Measurements from ENCODE around the gene IL20RA.

DNA sequence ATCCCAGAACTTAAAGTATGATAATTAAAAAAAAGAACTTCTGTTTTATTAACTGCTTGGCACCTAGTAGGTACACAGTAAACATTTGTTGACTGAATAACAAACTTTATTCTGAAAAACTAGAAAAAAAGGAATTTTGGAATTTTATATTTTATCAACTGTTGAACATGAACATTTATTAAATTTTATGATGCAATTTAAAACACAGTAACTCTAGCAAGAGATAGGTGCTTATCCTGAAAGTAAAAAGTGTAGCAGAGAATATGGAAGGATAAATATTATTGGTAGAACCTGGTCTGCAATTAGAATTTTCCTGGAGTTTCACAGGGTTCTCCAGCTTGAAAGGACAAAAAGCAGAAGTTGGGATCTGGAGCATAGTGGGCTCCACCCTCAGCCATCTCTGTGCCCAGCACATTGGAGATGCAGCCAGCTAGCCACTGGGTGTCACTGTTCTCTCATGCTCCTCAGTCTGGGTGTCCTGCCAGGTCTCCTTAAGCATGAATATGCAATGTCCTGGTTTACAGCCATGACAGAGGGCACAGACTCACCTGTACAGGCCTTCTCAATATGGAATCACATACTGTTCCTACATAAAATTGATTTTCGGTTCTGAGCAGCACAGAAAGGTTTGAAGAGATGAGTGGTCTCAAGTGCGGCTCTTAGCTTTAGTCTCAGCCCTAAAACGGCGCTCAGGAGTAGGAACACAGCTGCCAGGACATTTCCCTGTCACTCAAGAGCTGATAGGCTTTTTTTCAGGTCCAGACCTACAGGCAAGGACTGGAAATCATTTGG lies 31.7 kb upstream of the IL20RA start:
- TF ChIP-seq, protein P1, sequence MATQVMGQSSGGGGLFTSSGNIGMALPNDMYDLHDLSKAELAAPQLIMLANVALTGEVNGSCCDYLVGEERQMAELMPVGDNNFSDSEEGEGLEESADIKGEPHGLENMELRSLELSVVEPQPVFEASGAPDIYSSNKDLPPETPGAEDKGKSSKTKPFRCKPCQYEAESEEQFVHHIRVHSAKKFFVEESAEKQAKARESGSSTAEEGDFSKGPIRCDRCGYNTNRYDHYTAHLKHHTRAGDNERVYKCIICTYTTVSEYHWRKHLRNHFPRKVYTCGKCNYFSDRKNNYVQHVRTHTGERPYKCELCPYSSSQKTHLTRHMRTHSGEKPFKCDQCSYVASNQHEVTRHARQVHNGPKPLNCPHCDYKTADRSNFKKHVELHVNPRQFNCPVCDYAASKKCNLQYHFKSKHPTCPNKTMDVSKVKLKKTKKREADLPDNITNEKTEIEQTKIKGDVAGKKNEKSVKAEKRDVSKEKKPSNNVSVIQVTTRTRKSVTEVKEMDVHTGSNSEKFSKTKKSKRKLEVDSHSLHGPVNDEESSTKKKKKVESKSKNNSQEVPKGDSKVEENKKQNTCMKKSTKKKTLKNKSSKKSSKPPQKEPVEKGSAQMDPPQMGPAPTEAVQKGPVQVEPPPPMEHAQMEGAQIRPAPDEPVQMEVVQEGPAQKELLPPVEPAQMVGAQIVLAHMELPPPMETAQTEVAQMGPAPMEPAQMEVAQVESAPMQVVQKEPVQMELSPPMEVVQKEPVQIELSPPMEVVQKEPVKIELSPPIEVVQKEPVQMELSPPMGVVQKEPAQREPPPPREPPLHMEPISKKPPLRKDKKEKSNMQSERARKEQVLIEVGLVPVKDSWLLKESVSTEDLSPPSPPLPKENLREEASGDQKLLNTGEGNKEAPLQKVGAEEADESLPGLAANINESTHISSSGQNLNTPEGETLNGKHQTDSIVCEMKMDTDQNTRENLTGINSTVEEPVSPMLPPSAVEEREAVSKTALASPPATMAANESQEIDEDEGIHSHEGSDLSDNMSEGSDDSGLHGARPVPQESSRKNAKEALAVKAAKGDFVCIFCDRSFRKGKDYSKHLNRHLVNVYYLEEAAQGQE (IDR thresholded peaks at IDR 0.05; ENCODE audit: low read depth) = no peak
- TF ChIP-seq YY1 (IDR thresholded peaks at IDR 0.05; ENCODE audit: low read depth) (no peak), CEBPB (IDR thresholded peaks at IDR 0.05) (no peak), ZBTB7A (IDR thresholded peaks at IDR 0.05; ENCODE audit: low read depth) (no peak), EP300 (IDR thresholded peaks at IDR 0.05; ENCODE audit: borderline replicate concordance) (no peak), CREB1 (IDR thresholded peaks at IDR 0.05; ENCODE audit: low read depth) (no peak), EGR1 (IDR thresholded peaks at IDR 0.05) (no peak), TAF1 (IDR thresholded peaks at IDR 0.05; ENCODE audit: low read depth) (no peak), FOXM1 (IDR thresholded peaks at IDR 0.05; ENCODE audit: borderline replicate concordance, low read depth) (no peak), RAD21 (IDR thresholded peaks at IDR 0.05; ENCODE audit: low read depth) (peak; percentile 91), TCF12 (IDR thresholded peaks at IDR 0.05; ENCODE audit: low read depth) (no peak)

All from Ishikawa (cell line).